Measurements from ENCODE around the gene DDX42.

The DDX42 gene

GRCh38 chr17:63772801-63773271, 1.1 kb upstream of the DDX42 start:
- no peaks in the 10 kb centered on the region for H3K27me3 ChIP-seq
- H3K4me1 ChIP-seq = peaks cover 4% of the 10 kb centered on the region
- H3K36me3 ChIP-seq = peaks cover 25% of the 10 kb centered on the region
- H3K4me3 ChIP-seq (ENCODE audit: low read depth, low read length) = peak overlapping the region; percentile 100
- DNase-seq = no peak
- no peak for TF ChIP-seq CTCF (IDR thresholded peaks at IDR 0.05; ENCODE audit: low read depth, low read length)
- H3K9me3 ChIP-seq = no peaks in the 10 kb centered on the region

- TF ChIP-seq CTCF (IDR thresholded peaks at IDR 0.05; ENCODE audit: low read depth, low read length) = no peak
- no peaks in the 10 kb centered on the region for H3K27me3 ChIP-seq
- peaks cover 4% of the 10 kb centered on the region for H3K4me1 ChIP-seq
- H3K36me3 ChIP-seq = peaks cover 27% of the 10 kb centered on the region
- H3K4me3 ChIP-seq (ENCODE audit: low read depth, low read length) = peak within 1 kb of the TSS; percentile 100
- DNase-seq = peak; percentile 99
- no peaks in the 10 kb centered on the region for H3K9me3 ChIP-seq
Measured at GRCh38 chr17:63773272-63774140, 464 bp upstream of the DDX42 start, which contains the start of gene CCDC47. Gene CCDC47, minus strand, starts transcription at chr17:63773597. Its CDS starts 7,422 bp downstream, at chr17:63766175.

DNA sequence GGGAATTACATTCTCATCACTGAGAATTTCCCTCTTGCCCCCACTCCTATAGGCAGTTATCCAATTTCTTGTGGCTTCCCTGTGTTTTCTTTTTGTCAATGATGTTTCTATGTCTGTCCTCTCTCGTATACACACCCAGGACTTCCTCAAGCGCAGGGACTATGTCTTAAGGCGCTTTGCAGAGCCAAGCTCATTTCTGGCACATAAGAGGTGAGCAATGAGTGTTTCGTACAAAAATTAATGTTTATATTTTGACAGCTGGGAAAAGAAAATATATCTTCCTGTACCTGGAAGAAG, 947 bp downstream of the DDX42 start:
- Histone ChIP-seq H3K36me3 (peaks cover 39% of the 10 kb centered on the region), H3K27me3 (no peaks in the 10 kb centered on the region), H3K4me3 (ENCODE audit: low read depth, low read length) (peak overlapping the region; percentile 100), H3K9me3 (no peaks in the 10 kb centered on the region), H3K4me1 (peaks cover 4% of the 10 kb centered on the region)
- DNase-seq = no peak
- TF ChIP-seq CTCF (IDR thresholded peaks at IDR 0.05; ENCODE audit: low read depth, low read length) = no peak

DNA sequence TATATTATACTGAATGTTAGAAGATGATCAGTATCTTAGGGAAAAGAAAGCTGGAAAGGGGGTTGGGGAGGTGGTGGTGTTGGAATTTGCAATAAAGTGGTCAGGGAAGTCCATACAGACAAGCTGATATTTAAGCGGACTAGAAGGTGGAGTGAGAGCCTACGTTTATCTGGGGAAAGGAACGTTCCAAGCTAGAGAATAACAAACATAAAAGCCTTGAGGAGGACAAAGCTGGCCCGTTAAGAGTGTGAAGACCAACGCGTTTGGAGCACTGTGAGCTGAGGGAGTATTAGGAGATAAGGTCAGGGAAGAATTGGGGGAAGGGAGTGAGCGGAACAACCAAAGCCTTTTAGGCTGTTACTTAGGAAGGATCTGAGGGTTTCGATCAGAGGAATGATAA, 1.4 kb downstream of the DDX42 start:
- no peak for TF ChIP-seq CTCF (IDR thresholded peaks at IDR 0.05; ENCODE audit: low read depth, low read length)
- peaks cover 39% of the 10 kb centered on the region for H3K36me3 ChIP-seq
- H3K4me1 ChIP-seq = peaks cover 4% of the 10 kb centered on the region
- H3K9me3 ChIP-seq = no peaks in the 10 kb centered on the region
- H3K4me3 ChIP-seq (ENCODE audit: low read depth, low read length) = peak overlapping the region; percentile 100
- no peak for DNase-seq
- no peaks in the 10 kb centered on the region for H3K27me3 ChIP-seq

GRCh38 chr17:63780507-63780906, 6.5 kb downstream of the DDX42 start:
- no peak for DNase-seq
- no peaks in the 10 kb centered on the region for H3K9me3 ChIP-seq
- H3K4me1 ChIP-seq = peaks cover 4% of the 10 kb centered on the region
- no peak for TF ChIP-seq CTCF (IDR thresholded peaks at IDR 0.05; ENCODE audit: low read depth, low read length)
- H3K36me3 ChIP-seq = peaks cover 72% of the 10 kb centered on the region
- H3K4me3 ChIP-seq (ENCODE audit: low read depth, low read length) = no peak overlapping the region
- H3K27me3 ChIP-seq = no peaks in the 10 kb centered on the region

DNA sequence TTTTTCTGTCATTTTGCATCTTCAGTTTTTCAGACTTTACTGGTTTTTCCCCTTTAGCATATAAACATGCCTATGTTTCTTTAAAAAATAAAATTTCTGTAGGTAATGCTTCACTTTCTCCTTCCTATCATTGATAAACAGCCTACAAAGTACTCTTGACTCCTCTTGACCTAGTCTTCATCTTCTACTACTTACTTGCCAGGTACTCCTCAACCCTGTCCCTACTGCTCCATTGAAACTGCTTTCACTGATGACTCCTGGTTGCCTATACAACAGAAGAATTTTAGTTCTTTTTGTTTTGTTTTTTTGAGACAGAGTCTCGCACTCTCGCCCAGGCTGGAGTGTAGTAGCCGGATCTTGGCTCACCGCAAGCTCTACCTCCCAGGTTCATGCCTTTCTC, 7.0 kb downstream of the DDX42 start:
- Histone ChIP-seq H3K4me3 (ENCODE audit: low read depth, low read length) (no peak overlapping the region), H3K27me3 (no peaks in the 10 kb centered on the region), H3K9me3 (no peaks in the 10 kb centered on the region), H3K4me1 (peaks cover 3% of the 10 kb centered on the region), H3K36me3 (peaks cover 72% of the 10 kb centered on the region)
- no peak for TF ChIP-seq CTCF (IDR thresholded peaks at IDR 0.05; ENCODE audit: low read depth, low read length)
- no peak for DNase-seq

All from BE2C (cell line).